HG03097 (cell line): ENCODE data around the gene PCCA.

Source experiments
- ATAC-seq: cut with Tn5 transposase; IDR thresholded peaks from one replicate; pipeline ENCODE4 v1.9.1; 2021; ENCODE audit not compliant: unreplicated experiment, low FRiP score

PCCA gene

DNA sequence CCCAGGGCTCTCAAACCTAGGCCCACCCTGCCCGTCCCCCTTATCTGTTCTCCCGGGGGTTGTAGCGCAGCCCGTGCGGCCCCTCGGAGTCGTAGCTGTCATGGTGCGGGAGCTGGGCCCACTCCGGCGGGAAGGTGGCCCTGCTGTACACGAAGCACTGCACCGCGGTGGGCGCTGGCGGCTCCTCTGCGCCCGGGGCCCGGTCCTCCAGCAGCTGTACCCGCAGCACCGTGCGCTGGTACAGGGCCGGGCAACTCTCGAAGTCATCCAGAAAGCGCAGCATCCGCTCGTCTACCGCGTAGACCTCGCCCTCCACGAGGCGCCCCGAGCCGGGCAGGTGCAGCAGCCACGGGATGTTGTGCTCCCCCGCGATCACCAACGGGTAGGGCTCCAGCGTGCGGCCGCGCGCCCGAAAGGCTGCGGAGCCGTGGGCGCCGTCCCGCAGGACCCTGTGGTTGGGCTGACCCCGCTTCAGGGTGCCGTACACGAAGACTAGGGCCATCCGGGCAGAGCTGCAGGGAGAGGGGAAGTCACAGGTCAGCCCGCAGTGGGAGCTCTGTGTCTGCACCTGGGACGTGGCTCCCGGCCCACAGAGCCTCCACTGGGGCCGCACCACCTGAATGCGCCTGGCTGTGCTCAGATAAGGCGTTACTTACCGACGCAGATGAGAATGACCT, 443.3 kb downstream of the PCCA start:
- no peak for ATAC-seq

- no peak for ATAC-seq
These were observed 444.0 kb downstream of the PCCA start for GRCh38 chr13:100532836-100533435.

DNA sequence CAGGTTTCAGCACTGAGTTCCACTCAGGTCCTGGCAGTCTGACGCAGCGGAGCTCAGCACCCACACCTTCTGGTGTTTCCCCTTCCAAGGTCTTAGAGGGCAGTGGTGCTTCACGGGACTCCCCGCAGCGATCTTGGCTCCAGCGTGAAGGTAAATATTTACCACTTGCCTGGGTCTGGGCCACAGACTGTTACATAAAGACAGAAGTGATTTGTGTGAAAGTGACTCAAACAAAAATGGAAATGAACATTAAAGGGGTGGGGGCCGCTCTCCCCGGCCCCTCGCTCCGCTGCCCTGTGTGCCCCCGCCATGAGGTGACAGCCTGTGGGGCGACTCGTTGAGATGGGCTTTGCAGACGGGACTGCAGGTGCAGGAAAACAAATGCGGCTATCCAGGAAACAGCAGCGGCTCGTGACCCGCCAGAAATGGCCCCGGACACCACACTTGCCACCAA, 444.7 kb downstream of the PCCA start:
- no peak for ATAC-seq

GRCh38 chr13:100534147-100534843, 445.4 kb downstream of the PCCA start:
- no peak for ATAC-seq

DNA sequence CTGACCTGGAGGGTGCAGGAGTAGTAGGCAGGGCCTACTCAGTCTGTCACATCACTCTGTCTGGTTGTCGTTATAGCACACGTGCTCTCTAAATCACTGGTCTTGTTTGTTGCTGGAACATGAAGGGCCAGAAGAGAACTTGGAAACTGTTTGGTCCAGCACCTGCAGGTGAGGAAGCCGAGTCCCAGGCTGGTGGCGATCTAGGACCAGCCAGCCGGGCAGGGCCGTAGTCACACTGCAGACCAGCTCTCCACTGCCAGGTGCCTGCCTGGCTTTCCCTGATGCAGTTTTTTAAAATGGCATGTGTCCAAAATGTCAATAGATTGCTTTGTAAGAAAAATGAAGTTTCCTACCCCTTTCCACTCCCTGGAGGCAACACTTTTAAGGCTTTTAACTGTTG, 446.0 kb downstream of the PCCA start:
- ATAC-seq, result no peak

DNA sequence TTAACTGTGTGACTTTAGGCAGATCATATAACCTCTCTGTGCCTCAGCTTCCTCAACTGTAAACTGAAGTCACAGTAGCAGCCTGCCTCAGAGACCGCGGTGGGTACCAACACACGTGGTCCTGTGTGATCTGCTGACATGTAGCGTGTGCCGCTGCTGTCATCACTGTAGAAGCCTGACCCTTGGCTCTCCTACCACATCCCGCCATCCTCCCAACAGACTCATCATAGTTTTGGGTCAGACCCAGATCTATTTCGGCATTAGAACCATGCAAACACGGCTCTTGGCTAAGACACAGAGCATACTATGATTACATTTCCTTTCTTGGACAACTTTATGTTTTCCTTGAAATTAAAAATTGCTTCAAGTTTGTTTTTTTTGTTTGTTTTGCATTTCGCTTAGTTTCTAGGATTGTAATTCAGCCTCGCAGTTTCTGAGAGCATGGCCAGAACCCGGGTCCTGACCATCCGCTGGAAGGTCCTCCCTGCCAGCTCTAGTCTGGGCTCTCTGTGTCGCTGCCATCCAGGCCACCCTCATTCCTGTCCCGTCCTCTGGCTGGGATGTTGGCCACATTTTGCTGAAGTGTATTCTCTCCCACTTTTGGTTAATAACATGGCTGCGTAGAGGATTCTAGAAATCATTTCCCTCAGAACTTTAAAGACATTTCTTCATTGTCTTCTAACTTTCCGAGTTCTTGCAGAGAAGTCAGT, 446.7 kb downstream of the PCCA start:
- ATAC-seq, result no peak

DNA sequence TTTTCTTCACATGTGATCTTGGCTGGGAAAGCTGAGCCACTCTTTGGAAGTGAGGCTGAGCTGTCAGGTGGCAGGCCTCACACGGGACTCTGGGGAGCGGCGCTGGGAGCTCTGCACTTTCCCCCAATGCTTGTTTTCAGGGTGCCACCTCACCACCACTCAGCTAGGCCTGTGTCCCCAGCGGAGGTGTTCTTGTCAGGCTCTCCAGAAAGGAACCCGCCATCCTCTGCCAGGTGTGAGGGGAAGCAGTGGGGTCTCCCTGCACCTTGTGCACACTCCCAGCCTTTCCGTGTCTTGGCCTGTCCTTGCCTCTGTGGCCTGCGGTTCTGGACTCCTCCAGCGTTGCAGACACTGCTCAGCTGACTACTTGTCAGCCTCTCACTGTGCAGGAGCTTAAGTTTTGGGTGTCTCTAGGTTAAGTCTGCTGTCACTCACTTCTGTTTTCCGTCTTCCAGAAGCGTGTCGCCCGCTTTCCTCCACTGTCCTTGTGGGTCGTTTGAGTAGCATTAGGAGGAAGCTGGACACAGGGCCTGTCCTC, 447.8 kb downstream of the PCCA start:
- no peak for ATAC-seq

- no peak for ATAC-seq
These were observed 448.6 kb downstream of the PCCA start for GRCh38 chr13:100537486-100537885.

- ATAC-seq, result no peak
These were observed 449.1 kb downstream of the PCCA start for GRCh38 chr13:100537951-100538462.

DNA sequence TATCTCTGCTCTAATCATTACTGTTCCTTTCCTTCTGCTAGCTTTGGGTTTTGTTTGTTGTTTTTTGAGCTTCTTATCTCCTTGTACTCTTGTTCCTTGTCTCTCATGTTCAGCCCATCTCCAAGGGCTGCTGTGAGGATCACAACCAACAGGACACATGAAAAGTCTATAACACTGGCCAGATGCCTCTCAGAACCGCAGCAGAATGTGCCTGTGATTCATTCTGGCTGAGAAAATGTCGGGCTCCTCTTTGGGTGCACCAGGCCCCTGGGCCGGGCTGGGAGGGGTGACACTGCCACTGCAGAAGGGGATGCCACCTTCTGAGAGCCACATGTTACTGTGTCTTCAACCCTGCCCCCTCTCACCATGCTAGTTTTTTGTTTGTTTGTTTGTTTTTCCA, 451.7 kb downstream of the PCCA start:
- no peak for ATAC-seq

DNA sequence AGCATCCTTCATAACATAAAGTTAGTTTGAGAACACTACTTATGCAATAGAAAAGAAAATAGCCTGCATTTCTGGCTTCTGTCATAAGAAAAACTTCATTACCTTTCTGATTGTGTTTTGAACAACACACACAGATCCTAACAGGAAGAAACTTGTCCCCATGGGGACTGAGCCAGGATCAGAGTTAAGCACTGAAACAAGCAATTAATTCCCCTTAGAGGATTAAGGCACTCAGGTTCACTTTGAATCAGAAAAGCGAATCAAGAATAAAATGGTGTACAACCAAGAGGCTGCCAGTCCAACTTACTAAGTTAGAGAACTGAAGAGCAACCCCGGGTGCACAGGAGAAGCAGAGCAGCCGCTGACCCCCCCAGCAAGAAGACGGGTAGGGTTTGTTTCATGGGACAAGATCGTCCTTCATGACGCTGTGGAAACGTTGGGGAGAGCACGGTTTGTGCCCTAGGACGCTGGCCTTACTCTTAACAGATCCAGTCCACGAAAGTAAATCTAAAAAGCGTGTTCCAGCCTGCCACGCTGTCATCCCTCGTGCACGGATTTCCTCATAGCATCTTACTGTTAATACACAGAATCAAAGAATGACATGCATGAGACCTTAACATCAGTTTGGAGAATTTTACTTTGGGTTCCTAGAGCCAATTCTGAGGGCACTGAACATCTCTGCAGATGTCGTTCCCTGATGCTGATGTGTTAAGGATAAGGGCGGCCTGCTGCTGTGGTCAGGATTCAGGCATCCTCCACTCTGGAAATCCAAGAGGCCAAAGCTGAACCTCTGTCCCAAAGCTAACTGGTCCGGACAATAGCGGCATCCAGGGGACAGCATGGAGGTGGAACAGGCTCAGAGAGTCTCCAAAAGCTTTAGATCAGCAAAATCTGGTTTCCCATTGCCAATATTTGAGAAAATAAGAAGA, 453.3 kb downstream of the PCCA start:
- ATAC-seq, result peak; percentile 8

DNA sequence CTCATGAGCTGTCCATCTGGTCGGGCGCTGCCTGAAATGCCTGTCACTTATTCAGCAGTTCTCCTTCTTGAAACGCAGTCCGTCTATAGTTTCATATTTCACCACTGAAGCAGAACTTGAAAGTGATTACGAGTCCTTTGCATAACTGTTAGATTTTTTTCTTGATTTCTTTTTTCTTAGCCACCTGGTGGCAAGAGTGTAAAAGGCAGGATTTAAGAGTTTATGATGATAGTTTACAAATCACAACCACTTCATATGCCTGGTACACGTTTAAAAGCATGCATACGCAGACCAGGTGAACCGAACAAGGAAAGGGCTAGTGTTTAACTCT, 453.9 kb downstream of the PCCA start:
- peak; percentile 76 for ATAC-seq

DNA sequence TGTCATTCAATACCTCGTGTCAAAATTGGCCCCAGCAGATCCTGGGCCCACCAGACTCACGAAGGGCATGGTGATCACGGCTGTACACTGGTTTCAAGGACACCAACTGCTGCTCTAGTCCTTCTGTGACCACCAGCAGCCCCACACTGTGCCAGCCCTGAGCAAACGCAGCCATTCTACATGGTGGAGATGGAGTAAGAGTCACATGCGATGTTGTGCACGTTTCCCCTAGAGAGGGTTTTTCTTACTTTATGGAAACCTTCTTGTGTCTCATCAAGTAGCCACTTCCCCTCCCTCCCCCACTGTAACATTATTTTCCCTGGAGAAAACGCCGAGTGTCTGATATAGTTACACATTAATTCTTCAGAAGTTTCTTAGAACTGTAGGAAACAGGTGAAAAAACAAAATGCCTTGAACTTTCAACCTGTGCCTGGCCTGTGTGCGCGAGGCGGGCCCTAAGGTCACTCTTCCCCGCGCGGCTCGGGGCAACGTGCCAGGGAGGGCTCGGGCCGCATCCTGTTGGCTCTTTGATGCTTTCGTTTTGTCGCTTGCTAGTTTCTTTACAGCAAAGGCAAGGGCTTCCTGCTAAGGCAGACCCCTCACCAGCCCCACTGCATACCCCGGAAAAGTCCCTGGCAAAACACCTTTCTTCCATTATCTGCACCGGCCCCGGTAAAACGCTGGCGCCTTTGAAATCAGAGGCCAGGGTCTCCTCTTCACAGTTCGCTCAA, 455.1 kb downstream of the PCCA start:
- ATAC-seq, result no peak

GRCh38 chr13:100544866-100545683, 456.2 kb downstream of the PCCA start:
- no peak for ATAC-seq

GRCh38 chr13:100545684-100546061, 456.8 kb downstream of the PCCA start:
- no peak for ATAC-seq

DNA sequence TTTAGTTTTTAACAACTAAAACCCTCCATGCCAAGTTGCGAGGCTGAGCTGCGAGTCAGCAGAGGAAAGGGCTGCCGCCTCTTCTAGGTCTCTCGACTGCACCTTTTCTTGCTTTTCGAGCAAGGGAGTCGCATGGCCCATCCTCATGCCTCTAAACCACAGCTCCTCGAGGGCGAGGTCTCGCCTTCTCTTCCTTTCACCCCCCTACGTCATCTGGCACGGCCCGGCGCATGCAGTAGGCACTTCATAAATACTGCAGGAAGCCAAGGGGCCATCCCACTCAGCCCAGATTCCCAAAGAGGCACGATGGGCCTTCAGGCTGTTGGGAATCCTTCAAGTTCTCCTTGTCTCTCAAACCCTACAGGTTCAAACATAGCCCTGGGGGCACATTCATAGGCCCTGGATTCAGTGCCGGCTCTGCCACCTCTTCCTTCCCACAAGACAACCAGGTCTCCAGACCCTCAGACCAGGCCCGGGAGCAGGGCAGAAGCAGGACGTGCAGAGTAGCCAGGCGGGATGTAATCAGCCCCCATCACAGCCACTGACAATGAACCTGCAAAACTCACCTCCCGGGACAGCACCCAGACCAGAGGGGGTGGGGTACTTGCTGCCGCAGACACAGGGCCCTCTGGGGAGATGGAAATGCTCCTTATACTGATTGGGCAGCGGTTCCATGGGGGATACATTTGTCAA, 458.0 kb downstream of the PCCA start:
- ATAC-seq, result no peak

GRCh38 chr13:100547791-100548201, 458.9 kb downstream of the PCCA start:
- no peak for ATAC-seq

GRCh38 chr13:100549316-100549715, 460.4 kb downstream of the PCCA start:
- ATAC-seq, result no peak
